Measurements from ENCODE around the gene CTCF.

Gene CTCF

DNA sequence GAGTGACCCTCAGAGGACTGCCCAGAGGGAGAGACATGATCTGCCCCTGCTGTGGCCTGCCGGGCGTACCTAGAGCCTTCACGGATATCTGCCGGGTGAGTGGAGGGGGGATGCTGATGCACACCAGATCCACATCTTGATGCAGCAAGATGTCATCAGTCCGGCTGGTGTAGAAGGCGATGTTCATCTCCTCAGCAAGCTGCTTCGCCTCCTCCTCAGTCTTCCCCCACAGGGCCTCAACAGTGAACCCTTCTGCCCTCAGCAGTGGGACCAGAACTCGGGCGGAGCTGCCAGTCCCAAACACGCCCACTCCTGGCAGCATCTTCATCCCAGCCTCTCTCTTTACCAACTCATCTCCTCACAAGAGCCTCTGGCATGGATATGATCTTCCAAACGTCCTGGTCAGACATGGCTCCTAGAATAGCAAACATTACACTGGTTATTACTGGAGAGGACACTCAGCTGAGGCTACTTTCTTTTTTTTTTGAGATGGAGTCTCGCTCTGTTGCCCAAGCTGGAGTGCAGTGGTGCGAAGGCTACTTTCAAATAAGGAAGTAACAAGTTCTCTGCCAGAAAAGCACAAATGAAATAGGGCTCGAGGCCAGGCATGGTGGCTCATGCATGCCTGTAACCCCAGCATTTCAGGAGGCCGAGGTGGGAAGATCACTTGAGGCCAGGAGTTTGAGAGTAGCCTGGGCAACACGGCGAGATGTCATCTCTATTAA lies 123.2 kb downstream of the CTCF start:
- no peak for DNase-seq (ENCODE audit: low read depth)

Data from fibroblast of gingiva (primary cell).